Panc1 (cell line): Measurements from ENCODE around the gene B4GALT5. TPM values are rescaled to one million over a fixed set of nuclear protein-coding genes. Genes with fewer than 3 reads are reported as not detected.

Experiments
- ATAC-seq: fragments of 200-7000 bp; cut with Tn5 transposase; 2 replicates; pipeline ENCODE4 v1.9.1; 2020; ENCODE audit warnings: mild to moderate bottlenecking, moderate library complexity
- BruUV-seq: library from RNA; stranded (reverse); fragments of 400-500 nt; replicated peaks from 2 replicates; lab custom pipeline; 2021; lab: Mats Ljungman, UMichigan
- CTCF ChIA-PET: fragments of 300-600 bp; sonication (Branson Sonifier 250); formaldehyde crosslinking; loops from one replicate; lab custom pipeline; 2022; ENCODE audit warnings: antibody characterized with exemption; lab: Charles Lee
- POLR2A ChIA-PET: fragments of 300-600 bp; sonication (Branson Sonifier 250); formaldehyde crosslinking; loops from one replicate; lab custom pipeline; 2022; ENCODE audit warnings: antibody characterized with exemption; lab: Charles Lee
- DNase-seq: peaks from one replicate; pipeline ENCODE4 v3.0.0-alpha.2; 2010; ENCODE audit warnings: low read depth, low spot score
- H3K27ac ChIP-seq: 2 replicates; pipeline ENCODE4 v1.5.1; 2011; ENCODE audit warnings: mild to moderate bottlenecking, low read length, inconsistent platforms
- H3K27me3 ChIP-seq: fragments of 200-500 bp; sonication (Bioruptor generic); 2 replicates; pipeline ENCODE4 v1.6.0; 2014; ENCODE audit warnings: low read length, inconsistent platforms; ENCODE audit not compliant: control insufficient read depth, insufficient read depth
- H3K36me3 ChIP-seq: fragments of 200-500 bp; sonication (Bioruptor generic); 2 replicates; pipeline ENCODE4 v1.5.1; 2014; ENCODE audit warnings: inconsistent platforms, mild to moderate bottlenecking, low read length, moderate library complexity; ENCODE audit not compliant: control insufficient read depth, insufficient read depth
- H3K4me1 ChIP-seq: 2 replicates; pipeline ENCODE4 v1.5.1; 2011; ENCODE audit warnings: inconsistent platforms, mild to moderate bottlenecking, low read length, moderate library complexity; ENCODE audit not compliant: control insufficient read depth, insufficient read depth
- H3K4me3 ChIP-seq, 2 experiments: 2 replicates each; pipeline ENCODE4 v1.5.1; 2011 to 2012; ENCODE audit warnings: low read depth in 2 of 2, low read length in 2 of 2, mild to moderate bottlenecking in 2 of 2, inconsistent platforms in 1 of 2, moderate library complexity in 1 of 2
- H3K9me3 ChIP-seq: fragments of 200-500 bp; sonication (Bioruptor generic); 2 replicates; pipeline ENCODE4 v1.5.1; 2014; ENCODE audit warnings: low read depth, mild to moderate bottlenecking, inconsistent platforms, low read length, moderate library complexity; ENCODE audit not compliant: control insufficient read depth, insufficient read depth
- POLR2AphosphoS5 ChIP-seq: IDR thresholded peaks from 2 replicates; pipeline ENCODE4 v1.6.1; 2012; ENCODE audit warnings: mild to moderate bottlenecking, low read depth, low read length, moderate library complexity
- SIN3A ChIP-seq: IDR thresholded peaks from 2 replicates; pipeline ENCODE4 v1.6.1; 2012; ENCODE audit warnings: low read depth, mild to moderate bottlenecking, low read length, moderate library complexity, borderline replicate concordance; ENCODE audit not compliant: insufficient read depth
- TCF7L2 ChIP-seq: IDR thresholded peaks from 2 replicates; pipeline ENCODE4 v1.6.1; 2011; ENCODE audit warnings: mild to moderate bottlenecking, low read depth, low read length, inconsistent platforms
- in situ Hi-C: cut with HindIII; loops from 2 replicates; pipeline ENCODE4 v1.10.0; 2016; ENCODE audit warnings: low sequenced_read_pairs, low pct_unique_long_range_greater_than_20kb
- intact Hi-C: fragments of 100-400 bp; cut with micrococcal nuclease; formaldehyde crosslinking; loops from one replicate; pipeline ENCODE4 v1.10.0; 2022; ENCODE audit not compliant: unreplicated experiment
- total RNA-seq: library from RNA; stranded (reverse); gene quantifications from one replicate; pipeline ENCODE4 v1.2.1, GENCODE V29; 2021; ENCODE audit not compliant: unreplicated experiment
- TF ChIP-seq, protein P1 (sequence below): fragments of 450-650 bp; IDR thresholded peaks from 2 replicates; pipeline ENCODE4 v1.5.1; 2017; ENCODE audit warnings: mild to moderate bottlenecking
- TF ChIP-seq, protein P2 (sequence below), 2 experiments: IDR thresholded peaks; 2 replicates each; pipeline ENCODE4 v1.6.1; 2011 to 2012; ENCODE audit warnings: low read depth in 2 of 2, control low read depth in 1 of 2, low read length in 1 of 2, mild to moderate bottlenecking in 1 of 2, moderate library complexity in 1 of 2; ENCODE audit not compliant: insufficient read depth in 1 of 2

The B4GALT5 gene
- total RNA-seq, 1 experiment from 2014 or later = 40.0 TPM

DNA sequence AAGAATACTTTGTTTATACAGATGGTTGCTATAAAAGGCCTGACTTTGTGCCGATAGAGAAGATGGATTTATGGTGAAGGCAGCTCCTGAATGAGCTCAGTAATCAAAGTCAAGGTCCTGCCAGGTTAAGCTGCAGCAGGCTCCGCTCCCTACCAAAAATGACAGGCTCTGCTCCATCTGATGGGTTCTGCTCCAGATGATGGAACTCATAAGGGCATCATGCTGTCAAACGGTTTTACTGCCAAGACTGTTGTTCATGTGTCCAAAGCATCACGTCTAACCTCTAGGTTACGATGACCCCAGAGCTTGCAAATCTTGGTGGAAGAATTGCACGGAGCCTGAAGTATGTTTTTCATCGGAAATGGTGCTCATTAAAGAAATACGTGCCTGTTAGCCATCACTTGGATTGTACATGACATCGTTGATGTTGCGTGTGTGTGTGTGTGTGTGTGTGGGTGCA, 126.5 kb downstream of the B4GALT5 start:
- in situ Hi-C loops = no loop called here
- POLR2A ChIA-PET = interaction anchor here (0.7 to 1.0 kb wide), 2 partner anchors 15 to 45 kb away, joined by 4 to 7 read pairs; no protein-coding TSS in a partner anchor
- H3K4me1 ChIP-seq = peaks cover 19% of the 10 kb centered on the region

DNA sequence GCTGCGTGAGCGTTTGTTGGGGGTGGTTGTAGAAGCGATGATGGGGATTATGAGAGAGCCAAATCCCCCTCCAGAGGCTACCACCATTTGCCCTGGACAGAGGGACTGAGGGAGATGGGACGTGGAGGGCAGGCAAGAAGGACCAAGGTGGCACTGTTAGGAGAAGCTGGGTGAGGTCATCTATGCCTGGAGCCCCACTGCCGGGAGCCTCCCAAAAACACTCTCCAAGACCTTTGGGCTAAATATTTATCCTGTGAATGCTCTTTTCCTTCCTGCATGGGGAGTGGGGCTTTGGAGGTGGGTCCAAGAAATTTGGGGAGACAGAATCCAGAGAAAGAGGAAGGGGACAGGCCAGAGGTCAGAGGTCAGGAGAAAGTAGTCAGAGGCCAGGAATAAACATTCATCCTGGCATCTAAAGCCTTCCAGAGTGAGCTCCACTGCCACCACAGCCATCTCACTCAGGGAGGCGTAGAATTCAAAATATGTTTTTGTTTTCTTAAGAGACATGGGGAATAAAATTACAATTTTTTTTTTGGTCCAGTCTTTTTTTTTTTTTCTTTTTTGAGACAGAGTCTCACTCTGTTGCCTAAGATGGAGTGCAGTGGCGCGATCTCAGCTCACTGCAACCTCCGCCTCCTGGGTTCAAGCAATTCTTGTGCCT, 128.0 kb downstream of the B4GALT5 start:
- Histone ChIP-seq H3K4me3 (no peak overlapping the region), H3K27ac (peak overlapping the region; percentile 63; the same call in 1 of the 2 replicates), H3K27me3 (no peaks in the 10 kb centered on the region), H3K9me3 (no peaks in the 10 kb centered on the region), H3K4me1 (peaks cover 23% of the 10 kb centered on the region), H3K36me3 (no peaks in the 10 kb centered on the region)
- no peak for TF ChIP-seq SIN3A
- CTCF ChIA-PET = interaction anchor here (0.7 kb wide), 1 partner anchor 189 kb away, joined by 8 read pairs; no protein-coding TSS in a partner anchor
- ATAC-seq = no peak
- POLR2A ChIA-PET = interaction anchor here (0.6 kb wide), 1 partner anchor 102 kb away, joined by 5 read pairs; no protein-coding TSS in a partner anchor
- in situ Hi-C loops (no loop called here), intact Hi-C loops (no loop called here)
- DNase-seq = no peak
- BruUV-seq = no TSS peak

More for the DNA sequence above, 126.5 kb downstream of the B4GALT5 start:
- DNase-seq (no peak), ATAC-seq (no peak)
- TF ChIP-seq, protein P1, sequence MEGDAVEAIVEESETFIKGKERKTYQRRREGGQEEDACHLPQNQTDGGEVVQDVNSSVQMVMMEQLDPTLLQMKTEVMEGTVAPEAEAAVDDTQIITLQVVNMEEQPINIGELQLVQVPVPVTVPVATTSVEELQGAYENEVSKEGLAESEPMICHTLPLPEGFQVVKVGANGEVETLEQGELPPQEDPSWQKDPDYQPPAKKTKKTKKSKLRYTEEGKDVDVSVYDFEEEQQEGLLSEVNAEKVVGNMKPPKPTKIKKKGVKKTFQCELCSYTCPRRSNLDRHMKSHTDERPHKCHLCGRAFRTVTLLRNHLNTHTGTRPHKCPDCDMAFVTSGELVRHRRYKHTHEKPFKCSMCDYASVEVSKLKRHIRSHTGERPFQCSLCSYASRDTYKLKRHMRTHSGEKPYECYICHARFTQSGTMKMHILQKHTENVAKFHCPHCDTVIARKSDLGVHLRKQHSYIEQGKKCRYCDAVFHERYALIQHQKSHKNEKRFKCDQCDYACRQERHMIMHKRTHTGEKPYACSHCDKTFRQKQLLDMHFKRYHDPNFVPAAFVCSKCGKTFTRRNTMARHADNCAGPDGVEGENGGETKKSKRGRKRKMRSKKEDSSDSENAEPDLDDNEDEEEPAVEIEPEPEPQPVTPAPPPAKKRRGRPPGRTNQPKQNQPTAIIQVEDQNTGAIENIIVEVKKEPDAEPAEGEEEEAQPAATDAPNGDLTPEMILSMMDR = no peak
- TF ChIP-seq SIN3A = no peak
- TF ChIP-seq, protein P2, sequence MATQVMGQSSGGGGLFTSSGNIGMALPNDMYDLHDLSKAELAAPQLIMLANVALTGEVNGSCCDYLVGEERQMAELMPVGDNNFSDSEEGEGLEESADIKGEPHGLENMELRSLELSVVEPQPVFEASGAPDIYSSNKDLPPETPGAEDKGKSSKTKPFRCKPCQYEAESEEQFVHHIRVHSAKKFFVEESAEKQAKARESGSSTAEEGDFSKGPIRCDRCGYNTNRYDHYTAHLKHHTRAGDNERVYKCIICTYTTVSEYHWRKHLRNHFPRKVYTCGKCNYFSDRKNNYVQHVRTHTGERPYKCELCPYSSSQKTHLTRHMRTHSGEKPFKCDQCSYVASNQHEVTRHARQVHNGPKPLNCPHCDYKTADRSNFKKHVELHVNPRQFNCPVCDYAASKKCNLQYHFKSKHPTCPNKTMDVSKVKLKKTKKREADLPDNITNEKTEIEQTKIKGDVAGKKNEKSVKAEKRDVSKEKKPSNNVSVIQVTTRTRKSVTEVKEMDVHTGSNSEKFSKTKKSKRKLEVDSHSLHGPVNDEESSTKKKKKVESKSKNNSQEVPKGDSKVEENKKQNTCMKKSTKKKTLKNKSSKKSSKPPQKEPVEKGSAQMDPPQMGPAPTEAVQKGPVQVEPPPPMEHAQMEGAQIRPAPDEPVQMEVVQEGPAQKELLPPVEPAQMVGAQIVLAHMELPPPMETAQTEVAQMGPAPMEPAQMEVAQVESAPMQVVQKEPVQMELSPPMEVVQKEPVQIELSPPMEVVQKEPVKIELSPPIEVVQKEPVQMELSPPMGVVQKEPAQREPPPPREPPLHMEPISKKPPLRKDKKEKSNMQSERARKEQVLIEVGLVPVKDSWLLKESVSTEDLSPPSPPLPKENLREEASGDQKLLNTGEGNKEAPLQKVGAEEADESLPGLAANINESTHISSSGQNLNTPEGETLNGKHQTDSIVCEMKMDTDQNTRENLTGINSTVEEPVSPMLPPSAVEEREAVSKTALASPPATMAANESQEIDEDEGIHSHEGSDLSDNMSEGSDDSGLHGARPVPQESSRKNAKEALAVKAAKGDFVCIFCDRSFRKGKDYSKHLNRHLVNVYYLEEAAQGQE (IDR thresholded peaks at IDR 0.05; ENCODE audit: insufficient read depth in 1 of 2, low read depth in 2 of 2, low read length in 1 of 2) = no peak
- TF ChIP-seq TCF7L2 = no peak
- TF ChIP-seq POLR2AphosphoS5 = no peak
- Histone ChIP-seq H3K27me3 (no peaks in the 10 kb centered on the region), H3K4me3 (no peak overlapping the region), H3K27ac (no peak overlapping the region), H3K9me3 (no peaks in the 10 kb centered on the region), H3K36me3 (no peaks in the 10 kb centered on the region)
- CTCF ChIA-PET = interaction anchor here (0.6 kb wide), 1 partner anchor 190 kb away, joined by 5 read pairs; no protein-coding TSS in a partner anchor
- BruUV-seq = no TSS peak
- intact Hi-C loops = no loop called here
